HG03520 (cell line): Measurements from ENCODE around the gene EIF2AK3.
"Not testable (repeated sequence)": the region's sequence is repeated elsewhere in the genome, so short reads cannot be mapped to it uniquely, and the experiment has no call there.

Experiments
- ATAC-seq: cut with Tn5 transposase; IDR thresholded peaks from one replicate; pipeline ENCODE4 v1.9.1; 2021; ENCODE audit warnings: mild to moderate bottlenecking, moderate library complexity; ENCODE audit not compliant: unreplicated experiment

Gene EIF2AK3

DNA sequence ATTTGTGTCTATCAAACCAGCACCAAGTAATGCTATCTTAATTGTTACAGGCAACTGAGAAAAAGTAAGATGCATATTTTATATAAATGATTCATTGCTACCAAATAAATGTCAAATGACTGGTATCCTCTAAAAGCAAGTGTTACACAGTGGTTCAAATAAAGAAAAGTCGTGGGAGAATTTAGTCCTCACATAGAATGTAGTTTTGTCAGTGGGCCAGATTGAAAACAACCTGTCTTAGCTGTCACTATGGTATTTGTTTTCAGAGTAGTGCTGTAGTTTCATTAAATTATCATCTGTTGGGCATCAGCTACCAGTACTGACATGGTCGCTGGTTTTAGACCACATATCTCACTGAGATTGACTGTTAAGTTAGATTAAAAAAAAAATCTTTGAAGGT is 10.2 kb upstream of the EIF2AK3 start:
- no peak for ATAC-seq

DNA sequence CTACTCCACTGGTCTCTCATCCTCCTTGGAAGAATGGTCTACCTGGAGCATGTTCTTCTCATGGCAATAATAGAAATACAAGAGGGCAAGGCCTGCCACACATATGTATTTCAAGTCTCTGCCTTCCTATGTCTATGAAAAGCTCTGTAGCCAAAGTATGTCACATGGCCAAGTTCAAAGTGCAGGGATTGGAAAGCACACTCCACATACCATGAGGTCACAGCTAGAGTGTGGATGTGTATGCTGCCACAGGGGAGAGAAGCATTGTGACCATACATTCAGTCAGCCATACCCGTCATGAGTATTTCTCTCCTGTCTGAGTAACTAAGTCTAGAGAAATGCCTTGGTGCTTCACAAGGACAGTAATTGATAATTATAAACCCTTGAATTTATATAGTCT is 8.8 kb upstream of the EIF2AK3 start:
- ATAC-seq: no peak

DNA sequence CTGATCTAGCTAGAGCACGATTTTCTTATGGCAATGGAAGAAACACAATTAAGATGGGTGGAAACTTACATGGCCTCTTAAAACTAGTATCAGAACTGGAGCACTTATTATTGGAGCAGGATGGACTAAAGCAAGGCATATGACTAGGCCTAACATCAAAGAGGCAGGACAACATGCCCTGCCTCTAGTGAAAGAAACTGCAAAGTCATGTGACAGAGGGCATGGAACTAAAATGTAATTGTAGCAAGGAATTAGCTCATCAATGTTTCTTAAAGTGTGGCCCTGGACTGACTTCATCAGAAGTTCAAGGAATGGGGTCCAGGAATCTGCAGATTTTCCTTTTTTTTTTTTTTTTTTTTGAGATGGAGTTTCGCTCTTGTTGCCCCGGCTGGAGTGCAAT is 5.3 kb upstream of the EIF2AK3 start:
- no peak for ATAC-seq

DNA sequence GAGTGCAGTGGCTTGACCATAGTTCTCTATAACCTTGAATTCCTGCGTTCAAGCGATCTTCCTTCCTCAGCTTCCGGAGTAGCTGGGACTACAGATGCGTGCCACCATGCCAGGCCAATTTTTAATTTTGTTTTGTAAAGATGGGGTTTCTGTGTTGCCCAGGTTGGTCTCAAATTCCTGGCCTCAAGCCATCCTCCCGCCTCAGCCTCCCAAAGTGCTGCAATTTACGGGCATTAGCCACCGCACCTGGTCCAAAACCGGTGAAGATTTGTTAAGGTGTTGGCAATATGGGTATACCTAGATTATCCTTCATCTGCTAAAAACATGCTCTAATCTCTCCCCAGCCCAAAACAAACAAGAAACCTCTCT is 1.3 kb upstream of the EIF2AK3 start:
- no peak for ATAC-seq

DNA sequence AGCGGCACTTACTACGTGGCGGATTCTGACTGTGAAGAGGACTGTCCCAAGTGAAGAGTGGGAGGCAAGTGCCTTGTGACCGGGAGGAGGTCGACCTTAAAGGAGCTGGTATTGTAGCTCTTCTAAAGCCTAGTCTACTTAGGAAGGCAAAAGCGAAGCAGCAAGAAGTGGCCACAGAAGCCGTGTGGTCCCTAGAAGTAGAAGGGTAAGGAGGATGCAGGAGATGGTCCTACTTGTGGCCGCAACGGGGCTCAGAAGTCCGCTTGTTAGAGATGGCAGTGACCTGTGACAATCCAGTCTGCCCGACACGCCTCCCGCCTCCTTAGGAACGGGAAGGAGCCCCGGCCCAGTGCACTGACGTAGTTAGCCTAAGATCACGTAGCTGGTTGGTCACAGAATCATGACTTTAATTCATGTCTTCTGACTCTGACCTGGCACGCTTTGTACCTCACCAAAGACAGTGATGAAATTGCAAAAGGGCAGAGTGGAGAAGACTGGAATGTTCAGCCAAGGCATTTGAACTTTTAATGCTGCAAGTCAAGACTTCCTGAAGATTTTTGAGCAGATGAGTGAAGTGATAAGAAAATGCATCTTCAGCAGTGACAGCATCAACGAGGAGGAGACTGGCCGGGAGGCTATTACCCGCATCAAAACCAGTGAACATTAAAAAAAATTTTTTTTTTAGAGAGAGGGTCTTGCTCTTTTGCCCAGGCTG is 749 bp upstream of the EIF2AK3 start:
- peak; percentile 33 for ATAC-seq

DNA sequence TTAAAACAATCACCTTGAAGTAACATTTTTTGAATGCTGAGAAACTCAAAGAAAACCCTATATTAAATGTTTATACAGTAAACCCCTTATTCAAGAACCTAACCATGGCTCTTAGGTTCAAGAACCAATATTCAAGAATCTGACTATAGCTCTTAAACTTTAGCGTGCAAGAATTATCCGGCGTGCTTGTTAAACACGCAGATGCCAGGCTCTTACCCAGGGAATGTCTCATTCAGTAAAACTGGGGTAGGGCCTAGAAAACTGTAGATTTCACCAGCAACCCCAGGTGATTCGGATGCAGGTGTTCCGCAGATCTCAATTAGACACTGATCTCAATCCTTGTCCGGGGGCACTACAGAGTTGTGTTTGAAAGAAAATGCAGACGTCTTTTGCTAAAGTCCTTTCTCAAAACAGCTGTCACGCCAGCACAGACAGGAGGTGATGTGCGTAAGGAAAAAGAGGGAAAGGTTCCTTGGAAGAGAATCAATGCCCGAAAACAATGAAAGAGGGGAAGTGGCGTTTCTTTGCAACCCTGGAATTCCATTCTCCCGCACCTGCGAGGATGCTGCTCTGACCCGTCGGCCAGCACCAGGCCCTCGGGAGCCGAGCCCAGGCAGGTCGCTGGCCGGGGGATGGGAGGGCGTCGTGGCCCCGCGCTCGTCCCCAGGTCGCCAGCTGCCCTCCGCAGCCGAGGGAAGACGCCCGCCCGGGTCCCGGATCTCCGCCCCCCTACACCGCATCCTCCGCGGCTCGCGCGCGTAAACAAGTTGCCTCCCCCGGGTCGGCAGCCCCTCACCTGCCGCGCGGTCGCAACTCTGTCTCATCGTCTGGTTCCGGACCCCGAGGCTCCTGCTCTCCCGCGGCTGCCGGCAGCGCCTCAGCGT is 851 bp downstream of the EIF2AK3 start:
- no peak for ATAC-seq

DNA sequence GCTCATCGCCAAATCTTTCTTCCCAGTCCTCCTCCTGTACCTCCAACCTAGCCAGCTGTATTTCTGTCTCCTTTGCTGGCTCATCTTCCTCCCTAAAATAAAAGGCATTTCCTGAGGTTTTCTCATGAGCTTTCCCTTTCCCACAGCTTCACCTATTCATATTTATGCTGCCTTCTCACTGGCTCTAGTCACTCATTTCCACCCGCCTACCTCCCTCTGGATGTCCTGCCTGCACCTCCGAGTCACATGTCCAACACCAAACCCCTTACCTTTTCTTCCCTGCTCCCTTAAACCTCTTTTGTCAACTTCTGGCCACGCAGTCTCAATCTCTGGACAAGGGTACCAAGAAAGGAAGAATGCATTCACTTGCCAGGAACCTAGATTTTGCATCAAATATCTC is 2.8 kb downstream of the EIF2AK3 start:
- no peak for ATAC-seq

DNA sequence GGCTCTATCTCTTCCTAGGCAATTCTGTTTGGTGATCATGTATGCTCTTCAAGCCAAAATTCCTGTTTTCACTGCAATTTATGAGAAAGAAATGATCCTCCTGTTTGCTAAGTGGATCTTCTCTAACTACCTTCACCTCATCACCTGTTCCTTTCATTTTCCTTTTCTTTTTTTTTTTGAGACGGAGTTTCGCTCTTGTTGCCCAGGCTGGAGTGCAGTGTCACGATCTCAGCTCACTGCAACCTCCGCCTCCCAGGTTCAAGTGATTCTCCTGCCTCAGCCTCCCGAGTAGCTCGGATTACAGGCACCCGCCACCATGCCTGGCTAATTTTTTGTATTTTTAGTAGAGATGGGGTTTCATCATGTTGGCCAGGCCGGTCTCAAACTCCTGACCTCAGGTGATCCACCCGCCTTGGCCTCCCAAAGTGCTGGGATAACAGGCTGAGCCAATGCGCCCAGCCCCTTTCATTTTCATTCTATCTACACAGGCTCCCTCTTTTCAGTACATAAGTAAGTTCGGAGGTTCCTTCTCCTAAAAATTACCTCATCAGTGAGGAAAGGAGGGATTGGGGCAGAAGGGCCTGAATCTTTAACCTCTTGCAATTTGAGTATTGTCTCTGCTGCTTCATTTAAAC is 3.3 kb downstream of the EIF2AK3 start:
- not testable (repeated sequence) for ATAC-seq

DNA sequence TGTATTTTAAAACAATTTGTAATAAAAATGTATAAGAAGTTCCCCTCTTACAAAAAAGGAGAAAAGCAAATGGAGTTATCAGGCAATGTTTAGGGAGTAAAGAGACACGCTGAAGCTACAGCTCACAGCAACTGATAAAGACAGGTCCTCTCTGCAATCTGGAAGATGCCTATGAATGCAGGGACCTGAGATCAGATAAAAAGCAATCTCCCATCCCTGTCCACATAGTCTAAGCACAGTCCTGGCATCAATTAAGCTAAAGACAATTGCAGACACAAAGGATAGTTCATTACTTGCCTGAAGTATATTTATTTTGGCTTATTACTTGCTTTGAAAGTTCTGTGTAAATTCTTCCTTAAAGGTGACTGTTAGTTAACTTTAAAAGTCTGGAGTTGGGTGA is 5.0 kb downstream of the EIF2AK3 start:
- no peak for ATAC-seq

DNA sequence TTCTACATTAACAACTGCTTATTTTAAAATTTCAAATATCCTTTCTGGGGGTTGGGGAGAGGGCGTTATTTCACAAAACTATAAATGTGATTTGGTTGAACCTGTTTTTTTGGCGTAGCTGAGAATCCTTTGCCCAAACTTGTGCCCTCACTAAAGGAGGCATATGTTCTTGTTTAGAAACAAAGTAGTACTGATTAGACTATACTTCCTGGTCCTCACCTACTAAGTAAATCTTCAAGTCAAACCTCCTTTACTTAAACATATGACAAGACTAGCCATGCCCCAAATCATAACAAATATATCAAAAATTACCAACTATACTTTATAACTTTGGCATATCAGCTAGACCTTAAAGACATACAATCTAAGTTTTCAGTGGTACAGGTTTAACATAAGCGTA is 5.8 kb downstream of the EIF2AK3 start:
- no peak for ATAC-seq

DNA sequence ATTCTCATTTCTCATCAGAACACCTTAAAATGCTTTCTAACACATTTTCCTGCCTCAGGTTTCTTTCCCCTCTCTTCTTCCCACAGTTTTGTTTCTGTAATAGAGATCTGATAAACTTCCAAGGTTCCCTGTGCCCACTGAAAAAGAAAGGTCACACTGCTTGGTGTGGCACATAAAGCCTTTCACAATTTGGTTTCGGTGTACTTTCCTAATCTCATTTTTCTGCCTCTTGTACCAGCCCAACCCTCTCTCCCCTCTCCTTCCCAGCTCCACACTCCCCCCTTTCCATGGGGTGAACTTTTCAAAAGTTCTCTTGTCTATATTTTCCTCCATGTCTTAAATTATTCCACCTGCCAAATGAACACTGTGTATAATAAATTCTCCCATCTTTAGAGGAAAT is 7.2 kb downstream of the EIF2AK3 start:
- no peak for ATAC-seq

DNA sequence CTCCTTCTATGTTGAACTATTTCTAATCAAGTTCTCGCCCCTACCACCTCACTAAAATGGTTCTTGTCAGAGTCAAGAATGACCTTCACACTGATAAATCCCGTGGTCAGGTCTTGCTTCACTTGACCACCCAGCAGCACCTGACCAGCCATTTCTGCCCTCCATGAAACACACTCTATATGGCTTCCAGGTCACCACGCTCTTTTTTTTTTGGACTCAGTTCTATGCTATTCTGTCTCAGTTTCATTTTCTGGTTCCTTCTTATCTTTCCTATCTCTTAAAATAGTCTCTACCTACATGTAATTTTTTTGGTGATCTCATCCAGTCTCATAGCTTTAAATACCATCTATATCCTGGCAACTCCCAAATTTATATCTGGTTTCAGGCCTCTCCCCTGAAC is 11.4 kb downstream of the EIF2AK3 start:
- peak; percentile 49 for ATAC-seq

DNA sequence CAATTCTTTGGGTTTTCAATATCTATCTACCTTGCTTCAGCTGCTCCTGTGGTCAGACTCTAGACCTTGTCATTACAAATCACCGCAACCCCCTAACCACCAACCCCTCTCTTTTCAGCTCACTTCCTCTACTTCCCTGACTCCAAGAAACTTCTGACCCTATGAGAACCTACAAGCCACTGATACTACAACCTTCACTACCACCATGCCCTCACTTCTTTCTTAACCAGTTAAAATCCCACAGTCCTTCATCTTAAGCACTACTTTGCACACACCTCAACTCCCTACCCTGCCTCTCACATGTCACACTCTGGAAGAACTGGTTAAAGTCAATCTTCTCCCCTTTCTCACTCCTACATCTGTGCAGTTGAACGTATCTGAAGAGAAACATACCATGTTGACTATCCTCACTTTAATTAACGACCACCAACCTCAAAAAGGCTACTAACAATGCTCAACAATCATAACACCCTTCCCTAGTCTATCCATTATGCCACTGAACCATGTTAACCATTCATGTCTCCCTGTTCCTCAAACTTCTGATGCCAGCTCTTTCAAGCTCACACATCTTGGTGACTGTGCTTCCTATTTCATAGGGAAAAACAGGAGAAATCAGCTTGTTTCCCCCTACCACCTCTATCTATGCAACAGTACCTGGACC is 12.6 kb downstream of the EIF2AK3 start:
- ATAC-seq: peak; percentile 83

DNA sequence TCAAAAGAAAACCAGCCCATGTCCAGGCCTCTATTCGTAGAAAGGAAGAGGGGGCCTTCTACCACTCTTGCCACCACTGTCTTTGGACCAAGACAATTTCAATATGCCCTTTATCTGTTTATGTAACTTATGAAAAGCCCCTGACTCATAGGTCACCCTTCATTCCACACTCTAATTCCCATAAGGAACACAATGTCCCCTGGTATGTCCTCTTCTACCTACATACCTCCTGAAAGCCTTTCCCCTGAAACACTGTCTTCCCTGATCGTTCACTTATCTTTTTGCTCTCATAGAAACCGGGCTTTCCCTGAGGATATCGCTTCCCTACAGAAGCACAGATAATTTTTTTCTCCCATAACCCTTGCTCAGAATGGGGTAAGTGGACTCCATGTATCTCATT is 13.3 kb downstream of the EIF2AK3 start:
- ATAC-seq: no peak

DNA sequence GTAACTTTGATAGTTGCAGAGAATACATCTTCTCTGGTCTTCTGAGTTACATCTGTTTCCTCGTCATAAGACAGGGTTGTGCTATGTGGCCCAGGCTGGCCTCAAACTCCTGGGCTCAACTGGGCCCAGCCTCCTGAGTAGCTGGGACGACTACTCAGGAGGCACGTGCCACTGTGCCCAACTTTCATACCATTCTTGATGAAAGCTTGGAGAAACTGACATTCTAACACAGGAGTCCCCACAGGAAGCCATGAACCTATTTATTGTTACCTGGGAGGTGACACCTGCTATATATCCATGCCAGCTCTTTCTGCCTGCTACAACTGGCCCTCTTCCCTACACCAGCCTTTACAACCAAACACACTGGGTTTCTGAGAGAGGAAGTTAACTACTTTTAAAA is 19.1 kb downstream of the EIF2AK3 start:
- no peak for ATAC-seq

DNA sequence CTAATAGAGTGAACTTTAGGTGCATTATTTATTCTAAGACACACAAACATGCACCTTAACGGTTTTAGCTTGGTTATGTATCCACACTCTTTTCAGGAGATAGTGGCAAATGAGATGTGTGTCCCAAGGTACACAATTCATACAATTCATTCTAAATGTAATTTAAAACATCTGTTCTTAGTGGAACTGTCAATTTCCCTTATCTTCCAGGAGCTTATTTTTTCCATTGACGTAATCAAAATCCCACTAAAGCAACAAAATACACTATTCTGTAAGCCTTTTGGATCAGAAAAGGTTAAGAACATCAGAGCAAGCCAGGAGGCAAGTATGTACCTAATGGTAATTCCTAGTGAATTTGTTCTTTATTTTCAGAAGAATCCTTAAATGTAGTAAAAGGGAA is 19.8 kb downstream of the EIF2AK3 start:
- ATAC-seq: no peak

DNA sequence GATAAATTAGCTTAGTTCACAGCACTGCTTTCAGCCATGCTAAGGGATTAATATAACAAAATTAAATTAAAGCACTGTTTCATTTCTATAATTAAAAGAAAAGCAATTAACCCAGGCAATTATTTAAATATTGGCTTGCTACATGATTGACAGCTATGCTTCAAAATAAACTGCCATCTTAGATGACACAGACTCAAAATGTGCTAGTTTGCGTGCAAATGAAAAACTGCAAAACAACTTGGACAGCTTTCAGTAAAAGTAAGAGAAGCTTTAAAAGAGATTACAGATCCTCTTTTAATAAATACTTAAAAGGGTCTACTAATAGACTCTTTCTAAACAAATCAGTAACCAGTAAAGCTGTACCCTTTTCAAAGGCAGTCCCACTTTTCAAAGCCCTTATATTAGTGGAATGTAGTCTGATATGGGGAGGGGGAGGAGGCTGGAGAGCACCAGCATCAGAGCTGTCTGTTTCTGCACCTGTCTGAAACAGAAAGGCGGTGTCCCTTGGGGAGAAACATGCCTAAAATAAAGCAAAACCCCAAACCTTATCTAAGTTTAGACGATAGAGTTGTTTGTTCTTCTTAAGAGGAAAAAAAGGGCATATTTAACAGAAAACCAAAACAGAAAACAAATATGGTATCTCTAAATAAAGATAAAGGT is 20.8 kb downstream of the EIF2AK3 start:
- peak; percentile 77 for ATAC-seq

DNA sequence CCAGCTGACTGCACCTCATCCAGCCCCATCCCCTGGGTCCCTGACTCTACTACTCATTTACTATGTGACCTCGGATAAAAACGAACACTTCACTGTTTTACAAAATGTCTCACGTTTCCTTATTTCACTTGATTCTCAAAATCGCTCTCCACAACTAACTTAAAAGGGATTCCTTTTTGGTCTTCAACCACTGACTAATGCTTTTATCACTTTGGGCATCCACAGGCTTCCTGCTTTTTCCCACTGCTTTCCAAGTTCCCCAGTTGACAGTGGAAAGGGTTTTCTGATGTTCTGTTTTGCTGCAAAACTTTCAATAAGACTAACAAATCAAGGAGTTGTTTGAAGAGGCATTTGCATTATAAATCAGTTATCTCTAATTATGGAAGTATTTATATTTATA is 24.1 kb downstream of the EIF2AK3 start:
- ATAC-seq: no peak

DNA sequence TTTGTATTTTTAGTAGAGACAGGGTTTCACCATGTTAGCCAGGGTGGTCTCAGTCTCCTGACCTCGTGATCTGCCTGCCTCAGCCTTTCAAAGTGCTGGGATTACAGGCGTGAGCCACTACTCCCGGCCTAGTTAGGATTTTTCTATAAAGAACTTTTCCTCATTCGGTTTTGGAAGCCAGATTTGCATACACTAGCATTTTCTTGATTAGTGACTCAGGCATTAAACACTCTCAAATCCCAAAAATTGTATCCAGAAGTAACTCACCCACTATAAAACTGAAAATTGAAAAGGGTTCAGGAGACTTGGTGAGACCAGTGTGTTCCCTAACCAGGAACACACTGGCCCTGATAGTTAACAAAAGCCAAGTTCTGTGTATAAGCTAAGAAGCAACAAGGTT is 25.2 kb downstream of the EIF2AK3 start:
- ATAC-seq: no peak

DNA sequence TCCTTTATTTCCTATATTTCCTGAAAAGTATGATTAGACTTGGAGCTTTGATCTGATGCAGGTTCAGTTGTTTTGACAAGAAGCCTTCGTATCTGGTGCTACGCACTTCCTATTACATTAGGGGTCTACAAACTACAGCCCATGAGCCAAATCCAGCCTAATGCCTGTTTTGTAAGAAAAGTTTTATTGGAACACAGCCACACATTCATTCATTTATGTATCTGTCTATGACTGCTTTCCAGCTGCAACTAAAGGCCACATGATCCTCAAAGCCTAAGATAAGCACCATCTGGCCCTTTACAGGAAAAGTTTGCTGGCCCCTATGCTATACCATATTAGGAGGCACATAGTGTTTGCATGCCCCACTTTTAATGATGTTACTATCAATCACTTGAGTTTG is 26.0 kb downstream of the EIF2AK3 start:
- no peak for ATAC-seq

DNA sequence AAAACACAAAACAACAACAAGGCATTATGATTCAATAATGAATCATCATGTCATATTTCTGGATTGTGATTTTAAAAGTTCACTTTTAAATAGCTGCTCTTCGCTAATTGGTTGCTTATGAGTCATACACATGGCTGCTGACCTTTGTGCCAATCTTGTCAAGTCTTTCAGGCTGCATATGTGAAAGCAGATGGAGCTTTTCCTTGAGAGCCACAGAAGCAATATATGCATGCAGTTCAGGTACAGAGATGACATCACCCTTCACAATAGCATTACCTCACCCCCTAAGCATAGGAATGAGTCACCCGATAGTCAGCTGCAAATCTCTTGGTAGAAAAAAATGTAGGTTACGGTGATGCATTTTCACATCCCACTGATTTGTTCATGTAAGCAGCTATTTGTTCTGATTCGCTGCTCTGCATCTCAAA is 27.2 kb downstream of the EIF2AK3 start:
- peak; percentile 99 for ATAC-seq
